Activated CD4-positive, alpha-beta T cell treated with anti-CD3 and anti-CD28 coated beads for 24 hours (primary cell): Measurements from ENCODE around the gene SURF6.
"Not testable (repeated sequence)": the region's sequence is repeated elsewhere in the genome, so short reads cannot be mapped to it uniquely, and the experiment has no call there.

Source experiments
- DNase-seq, 2 donors: peaks; one replicate each; pipeline ENCODE4 v3.0.0-alpha.2; 2020; ENCODE audit warnings: low read depth in 2 of 2

The SURF6 gene

GRCh38 chr9:133347985-133348717 lies 12.2 kb upstream of the SURF6 start, which contains the start of the genes MED22 and RPL7A:
Gene MED22 (minus strand): TSS chr9:133348131. CDS start chr9:133346662, 1,469 bp downstream.
Gene RPL7A (plus strand): TSS chr9:133348218. CDS start chr9:133348244, 26 bp downstream.
- DNase-seq = peak; percentile 88 to 94

GRCh38 chr9:133347515-133347984 lies 11.6 kb upstream of the SURF6 start:
- DNase-seq = no peak

GRCh38 chr9:133346021-133346785 lies 10.2 kb upstream of the SURF6 start:
- DNase-seq = no peak

GRCh38 chr9:133345596-133345995 lies 9.6 kb upstream of the SURF6 start:
- DNase-seq = no peak

- DNase-seq = no peak
Observed at GRCh38 chr9:133344979-133345378, 9.0 kb upstream of the SURF6 start.

GRCh38 chr9:133344071-133344470 lies 8.1 kb upstream of the SURF6 start:
- no peak for DNase-seq

- DNase-seq = no peak
Observed at GRCh38 chr9:133342570-133342969, 6.6 kb upstream of the SURF6 start.

GRCh38 chr9:133342069-133342406 lies 6.0 kb upstream of the SURF6 start:
- no peak for DNase-seq

- no peak for DNase-seq
Observed at GRCh38 chr9:133341369-133342068, 5.5 kb upstream of the SURF6 start.

- DNase-seq = no peak
Observed at GRCh38 chr9:133340916-133341315, 4.9 kb upstream of the SURF6 start.

GRCh38 chr9:133340256-133340655 lies 4.3 kb upstream of the SURF6 start:
- no peak for DNase-seq

- DNase-seq = no peak
Observed at GRCh38 chr9:133339641-133340040, 3.7 kb upstream of the SURF6 start.

GRCh38 chr9:133334888-133335287 lies 1.1 kb downstream of the SURF6 start:
- not testable (repeated sequence) for DNase-seq

- DNase-seq = no peak
Observed at GRCh38 chr9:133334161-133334560, 1.8 kb downstream of the SURF6 start.

GRCh38 chr9:133333566-133333965 lies 2.4 kb downstream of the SURF6 start:
- no peak for DNase-seq

GRCh38 chr9:133333011-133333410 lies 3.0 kb downstream of the SURF6 start:
- DNase-seq = no peak

- no peak for DNase-seq
Observed at GRCh38 chr9:133332381-133332730, 3.6 kb downstream of the SURF6 start.

GRCh38 chr9:133331641-133332380 lies 4.2 kb downstream of the SURF6 start:
- no peak for DNase-seq

GRCh38 chr9:133331221-133331620 lies 4.8 kb downstream of the SURF6 start:
- DNase-seq = no peak

- DNase-seq = not testable (repeated sequence)
Observed at GRCh38 chr9:133329306-133330156, 6.5 kb downstream of the SURF6 start.
